Ishikawa (cell line): Measurements from ENCODE around the gene PTPRD.

Source experiments
- CEBPB ChIP-seq: IDR thresholded peaks from 2 replicates; pipeline ENCODE4 v1.6.1; 2012
- CREB1 ChIP-seq: IDR thresholded peaks from 2 replicates; pipeline ENCODE4 v1.6.1; 2012; ENCODE audit warnings: low read depth
- EGR1 ChIP-seq: IDR thresholded peaks from 2 replicates; pipeline ENCODE4 v1.6.1; 2012
- EP300 ChIP-seq: IDR thresholded peaks from 2 replicates; pipeline ENCODE4 v1.6.1; 2012; ENCODE audit warnings: borderline replicate concordance
- FOXM1 ChIP-seq: IDR thresholded peaks from 2 replicates; pipeline ENCODE4 v1.6.1; 2012; ENCODE audit warnings: low read depth, borderline replicate concordance
- NFIC ChIP-seq: IDR thresholded peaks from 2 replicates; pipeline ENCODE4 v1.6.1; 2012
- RAD21 ChIP-seq: IDR thresholded peaks from 2 replicates; pipeline ENCODE4 v1.6.1; 2012; ENCODE audit warnings: low read depth
- TAF1 ChIP-seq: IDR thresholded peaks from 2 replicates; pipeline ENCODE4 v1.6.1; 2012; ENCODE audit warnings: low read depth, mild to moderate bottlenecking
- TCF12 ChIP-seq: IDR thresholded peaks from 2 replicates; pipeline ENCODE4 v1.6.1; 2012; ENCODE audit warnings: low read depth
- TEAD4 ChIP-seq: IDR thresholded peaks from 2 replicates; pipeline ENCODE4 v1.6.1; 2012
- YY1 ChIP-seq: IDR thresholded peaks from 2 replicates; pipeline ENCODE4 v1.6.1; 2012; ENCODE audit warnings: low read depth
- ZBTB7A ChIP-seq: IDR thresholded peaks from 2 replicates; pipeline ENCODE4 v1.6.1; 2012; ENCODE audit warnings: low read depth
- TF ChIP-seq, protein P1 (sequence below): IDR thresholded peaks from 2 replicates; pipeline ENCODE4 v1.6.1; 2012; ENCODE audit warnings: low read depth, mild to moderate bottlenecking
- TF ChIP-seq, protein P2 (sequence below): IDR thresholded peaks from 2 replicates; pipeline ENCODE4 v1.6.1; 2012
- TF ChIP-seq, protein P3 (sequence below): IDR thresholded peaks from 2 replicates; pipeline ENCODE4 v1.6.1; 2012

The PTPRD gene

DNA sequence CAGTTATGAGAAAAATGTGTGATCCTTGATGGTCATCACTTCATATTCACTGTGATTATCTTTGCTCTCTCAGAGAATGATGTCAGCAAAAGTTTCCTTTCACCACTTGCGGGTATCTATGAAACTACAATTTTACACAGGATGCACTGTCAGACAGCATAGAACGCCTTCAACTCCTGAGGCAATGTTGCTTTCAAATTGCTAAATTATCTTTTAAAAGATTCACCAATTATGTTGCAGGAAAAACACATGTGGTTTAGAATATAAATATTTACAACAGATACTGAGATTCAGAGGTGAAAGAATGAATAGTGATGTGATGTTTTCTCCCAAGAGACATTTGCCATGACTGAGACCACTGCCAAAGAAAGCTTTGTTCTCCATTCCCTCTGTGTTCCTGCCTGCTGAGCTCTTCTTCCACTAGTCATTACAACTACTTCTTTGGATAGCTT is 1933.4 kb downstream of the PTPRD start:
- no peak for TF ChIP-seq FOXM1
- TF ChIP-seq RAD21 = no peak
- TF ChIP-seq EGR1 = no peak
- TF ChIP-seq, protein P1, sequence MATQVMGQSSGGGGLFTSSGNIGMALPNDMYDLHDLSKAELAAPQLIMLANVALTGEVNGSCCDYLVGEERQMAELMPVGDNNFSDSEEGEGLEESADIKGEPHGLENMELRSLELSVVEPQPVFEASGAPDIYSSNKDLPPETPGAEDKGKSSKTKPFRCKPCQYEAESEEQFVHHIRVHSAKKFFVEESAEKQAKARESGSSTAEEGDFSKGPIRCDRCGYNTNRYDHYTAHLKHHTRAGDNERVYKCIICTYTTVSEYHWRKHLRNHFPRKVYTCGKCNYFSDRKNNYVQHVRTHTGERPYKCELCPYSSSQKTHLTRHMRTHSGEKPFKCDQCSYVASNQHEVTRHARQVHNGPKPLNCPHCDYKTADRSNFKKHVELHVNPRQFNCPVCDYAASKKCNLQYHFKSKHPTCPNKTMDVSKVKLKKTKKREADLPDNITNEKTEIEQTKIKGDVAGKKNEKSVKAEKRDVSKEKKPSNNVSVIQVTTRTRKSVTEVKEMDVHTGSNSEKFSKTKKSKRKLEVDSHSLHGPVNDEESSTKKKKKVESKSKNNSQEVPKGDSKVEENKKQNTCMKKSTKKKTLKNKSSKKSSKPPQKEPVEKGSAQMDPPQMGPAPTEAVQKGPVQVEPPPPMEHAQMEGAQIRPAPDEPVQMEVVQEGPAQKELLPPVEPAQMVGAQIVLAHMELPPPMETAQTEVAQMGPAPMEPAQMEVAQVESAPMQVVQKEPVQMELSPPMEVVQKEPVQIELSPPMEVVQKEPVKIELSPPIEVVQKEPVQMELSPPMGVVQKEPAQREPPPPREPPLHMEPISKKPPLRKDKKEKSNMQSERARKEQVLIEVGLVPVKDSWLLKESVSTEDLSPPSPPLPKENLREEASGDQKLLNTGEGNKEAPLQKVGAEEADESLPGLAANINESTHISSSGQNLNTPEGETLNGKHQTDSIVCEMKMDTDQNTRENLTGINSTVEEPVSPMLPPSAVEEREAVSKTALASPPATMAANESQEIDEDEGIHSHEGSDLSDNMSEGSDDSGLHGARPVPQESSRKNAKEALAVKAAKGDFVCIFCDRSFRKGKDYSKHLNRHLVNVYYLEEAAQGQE = no peak
- no peak for TF ChIP-seq TCF12
- TF ChIP-seq, protein P2, sequence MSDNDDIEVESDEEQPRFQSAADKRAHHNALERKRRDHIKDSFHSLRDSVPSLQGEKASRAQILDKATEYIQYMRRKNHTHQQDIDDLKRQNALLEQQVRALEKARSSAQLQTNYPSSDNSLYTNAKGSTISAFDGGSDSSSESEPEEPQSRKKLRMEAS = no peak
- TF ChIP-seq TAF1 = no peak

DNA sequence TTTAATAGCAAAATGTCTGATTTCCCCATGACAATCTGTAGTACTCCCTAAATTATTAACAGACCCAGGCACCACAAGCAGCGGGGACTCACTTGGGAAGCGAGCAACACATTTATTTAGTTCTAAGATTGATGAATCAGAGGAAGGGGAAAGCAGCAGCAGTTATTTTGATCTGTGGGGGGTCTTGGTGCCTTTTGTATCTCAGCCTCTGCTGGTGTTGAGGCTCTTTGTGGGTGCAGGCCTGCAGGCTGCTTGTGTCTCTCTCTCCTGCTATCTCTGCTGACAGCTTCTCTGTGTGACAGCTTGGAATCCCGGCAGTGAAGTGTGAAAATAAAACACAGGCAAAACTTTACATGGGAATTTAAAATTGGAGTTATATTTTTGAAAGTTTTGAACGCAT is 1935.1 kb downstream of the PTPRD start:
- no peak for TF ChIP-seq CEBPB

DNA sequence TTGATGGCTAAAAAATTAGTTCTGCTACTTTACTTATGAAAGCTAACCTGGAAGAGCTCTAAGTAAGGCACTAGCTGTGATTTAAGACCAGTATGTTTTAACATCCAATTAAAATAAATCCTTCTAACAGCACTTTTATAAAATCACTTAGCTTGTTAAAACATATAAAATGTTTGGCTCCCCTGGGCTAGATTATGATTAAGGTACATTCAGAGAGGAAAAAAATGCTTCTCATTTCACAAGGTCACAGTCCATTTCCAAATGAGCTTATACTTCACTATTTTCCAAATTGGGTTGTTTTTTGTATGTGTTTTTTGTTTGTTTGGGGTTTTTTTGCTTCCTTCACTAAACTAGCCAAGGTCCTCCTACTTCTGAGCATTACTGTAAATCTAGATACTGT is 1938.3 kb downstream of the PTPRD start:
- TF ChIP-seq NFIC = no peak
- TF ChIP-seq TEAD4 = no peak
- TF ChIP-seq ZBTB7A = no peak
- TF ChIP-seq YY1 = no peak
- TF ChIP-seq, protein P3, sequence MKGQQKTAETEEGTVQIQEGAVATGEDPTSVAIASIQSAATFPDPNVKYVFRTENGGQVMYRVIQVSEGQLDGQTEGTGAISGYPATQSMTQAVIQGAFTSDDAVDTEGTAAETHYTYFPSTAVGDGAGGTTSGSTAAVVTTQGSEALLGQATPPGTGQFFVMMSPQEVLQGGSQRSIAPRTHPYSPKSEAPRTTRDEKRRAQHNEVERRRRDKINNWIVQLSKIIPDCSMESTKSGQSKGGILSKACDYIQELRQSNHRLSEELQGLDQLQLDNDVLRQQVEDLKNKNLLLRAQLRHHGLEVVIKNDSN = no peak
- TF ChIP-seq, protein P2 = no peak
- TF ChIP-seq CREB1 = no peak
- TF ChIP-seq EGR1 = no peak
- no peak for TF ChIP-seq TCF12
- TF ChIP-seq FOXM1 = no peak

DNA sequence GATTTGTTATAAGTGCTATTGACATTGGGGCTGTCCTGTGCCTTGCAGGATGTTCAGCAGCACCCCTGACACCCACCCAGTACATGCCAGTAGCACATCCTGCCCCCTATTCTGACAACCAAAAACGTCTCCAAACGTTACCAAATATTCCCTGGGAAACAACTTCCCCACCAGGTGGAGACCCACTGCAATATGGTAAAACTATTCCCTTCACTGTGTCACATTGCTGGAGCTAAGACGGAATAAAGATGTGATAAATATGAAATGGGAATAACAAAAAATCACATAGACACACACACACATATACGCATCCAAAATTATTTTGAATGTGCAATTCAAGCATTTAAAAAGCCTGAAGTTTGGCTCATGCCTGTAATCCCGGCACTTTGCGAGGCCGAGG is 1939.0 kb downstream of the PTPRD start:
- TF ChIP-seq RAD21 (no peak), NFIC (no peak), ZBTB7A (no peak), FOXM1 (no peak)

DNA sequence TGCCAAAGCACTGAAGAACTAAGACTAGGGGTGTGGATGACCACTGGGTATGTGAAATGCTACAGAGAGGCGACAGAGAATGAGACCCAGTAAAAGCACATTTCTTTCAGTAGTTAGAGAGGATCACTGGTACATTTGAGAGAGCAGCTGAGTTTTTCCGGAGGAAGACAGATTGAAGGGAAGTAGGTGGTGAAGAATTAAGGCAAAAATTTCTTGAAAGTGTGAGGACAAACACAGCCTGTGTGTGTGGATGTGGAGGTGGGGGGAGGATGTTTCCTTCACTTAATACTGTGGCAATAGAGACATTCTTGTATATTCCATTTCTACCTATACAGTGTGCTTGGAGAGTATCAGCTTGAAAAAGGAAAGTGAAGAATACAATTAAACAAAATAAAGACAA is 1942.1 kb downstream of the PTPRD start:
- TF ChIP-seq YY1 = no peak
- TF ChIP-seq RAD21 = no peak
- TF ChIP-seq, protein P2 = no peak
- no peak for TF ChIP-seq FOXM1
- no peak for TF ChIP-seq EP300
- no peak for TF ChIP-seq CEBPB
- no peak for TF ChIP-seq EGR1
- no peak for TF ChIP-seq TCF12
- TF ChIP-seq, protein P1 = no peak
- TF ChIP-seq TEAD4 = no peak
- TF ChIP-seq, protein P3 = no peak
- TF ChIP-seq CREB1 = no peak
- no peak for TF ChIP-seq NFIC
- TF ChIP-seq TAF1 = no peak
- no peak for TF ChIP-seq ZBTB7A

DNA sequence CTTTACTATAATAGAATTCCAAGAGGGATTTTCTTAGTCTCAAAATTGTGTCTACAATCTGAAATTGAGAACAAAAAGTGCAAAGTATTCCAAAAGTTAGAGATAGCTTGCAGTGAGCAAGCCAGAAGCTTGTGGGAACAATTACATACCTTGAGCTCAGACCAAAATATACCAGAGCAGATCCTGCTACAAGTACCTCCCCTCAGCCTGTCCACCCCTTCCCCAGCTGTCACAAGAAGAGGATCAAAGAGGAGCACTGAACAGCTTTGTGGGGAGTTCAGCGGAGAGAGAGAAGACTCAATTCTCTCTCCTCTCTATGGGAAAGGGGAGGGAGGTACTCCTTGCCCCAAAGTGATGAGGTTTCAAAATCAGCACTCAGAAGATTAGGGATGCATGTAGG is 1944.1 kb downstream of the PTPRD start:
- TF ChIP-seq CEBPB (no peak), TEAD4 (no peak), ZBTB7A (no peak), TCF12 (no peak), YY1 (no peak), EP300 (no peak), EGR1 (no peak), RAD21 (no peak), FOXM1 (no peak), CREB1 (no peak), NFIC (no peak), TAF1 (no peak)
- TF ChIP-seq, protein P3 = no peak
- TF ChIP-seq, protein P2 = no peak
